GM19468 (cell line): Measurements from ENCODE around the gene NCOA5.

ENCODE experiments used
- ATAC-seq: cut with Tn5 transposase; IDR thresholded peaks from one replicate; pipeline ENCODE4 v1.9.1; 2021; ENCODE audit warnings: mild to moderate bottlenecking, moderate library complexity, moderate number of reproducible peaks; ENCODE audit not compliant: unreplicated experiment; ENCODE audit errors: extremely low read depth

The NCOA5 gene

GRCh38 chr20:46022411-46023147 is 67.2 kb downstream of the NCOA5 start:
- ATAC-seq: no peak

GRCh38 chr20:46021361-46022359 is 68.1 kb downstream of the NCOA5 start:
- ATAC-seq: no peak

GRCh38 chr20:46020555-46020954 is 69.2 kb downstream of the NCOA5 start:
- ATAC-seq: no peak

GRCh38 chr20:46018611-46019010 is 71.2 kb downstream of the NCOA5 start:
- ATAC-seq: no peak

- no peak for ATAC-seq
Observed at GRCh38 chr20:46018112-46018511, 71.7 kb downstream of the NCOA5 start.

GRCh38 chr20:46017272-46017671 is 72.5 kb downstream of the NCOA5 start:
- ATAC-seq: no peak

- no peak for ATAC-seq
Observed at GRCh38 chr20:46014517-46015396, 75.0 kb downstream of the NCOA5 start.

- ATAC-seq: no peak
Observed at GRCh38 chr20:46013829-46014516, 75.8 kb downstream of the NCOA5 start.

GRCh38 chr20:46013322-46013828 is 76.4 kb downstream of the NCOA5 start:
- ATAC-seq: no peak

- ATAC-seq: no peak
Observed at GRCh38 chr20:46012921-46013320, 76.8 kb downstream of the NCOA5 start.

- ATAC-seq: no peak
Observed at GRCh38 chr20:46011631-46012482, 77.9 kb downstream of the NCOA5 start.
